ENCODE measurements around the gene ARFGEF3. TPM values are rescaled to one million over a fixed set of nuclear protein-coding genes. Genes with fewer than 3 reads are reported as not detected.

Gene ARFGEF3
- total RNA-seq, 1 experiment from 2014 or later: 5.2 TPM

DNA sequence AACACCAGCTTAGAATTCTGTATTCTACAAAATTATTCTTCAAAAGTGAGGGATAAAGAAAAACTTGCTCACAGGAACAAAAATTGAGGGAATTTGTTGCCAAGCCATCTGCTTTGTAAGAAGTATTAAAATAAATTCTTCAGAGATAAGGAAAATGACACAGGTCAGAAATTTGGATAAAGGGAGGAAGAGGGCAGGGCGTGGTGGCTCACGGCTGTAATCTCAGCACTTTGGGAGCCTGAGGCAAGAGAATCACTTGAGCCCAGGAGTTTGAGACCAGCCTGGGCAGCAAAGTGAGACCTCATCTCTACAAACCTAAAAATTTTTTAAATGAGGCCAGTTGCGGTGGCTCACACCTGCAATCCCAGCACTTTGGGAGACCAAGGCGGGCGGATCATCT, 227.8 kb downstream of the ARFGEF3 start:
- ChIA-PET POLR2A (no interaction called here), CTCF (no interaction called here)
- Histone ChIP-seq H3K27me3 (replicated peaks; ENCODE audit: control insufficient read depth, insufficient read depth, low read length) (no peaks in the 10 kb centered on the region), H3K36me3 (ENCODE audit: control insufficient read depth, insufficient read depth, low read length) (no peaks in the 10 kb centered on the region), H3K9me3 (no peaks in the 10 kb centered on the region), H3K4me3 (ENCODE audit: low read depth, low read length) (no peak overlapping the region), H3K4me1 (peaks cover 25% of the 10 kb centered on the region; the same call in 1 of the 2 replicates)
- no peak overlapping the region for H3K27ac Mint-ChIP-seq (ENCODE audit: unreplicated experiment)
- H3K4me1 Mint-ChIP-seq (ENCODE audit: low read depth, unreplicated experiment): peaks cover 21% of the 10 kb centered on the region
- intact Hi-C loops (cut with micrococcal nuclease; ENCODE audit: unreplicated experiment): no loop called here
- TF ChIP-seq, protein P1, sequence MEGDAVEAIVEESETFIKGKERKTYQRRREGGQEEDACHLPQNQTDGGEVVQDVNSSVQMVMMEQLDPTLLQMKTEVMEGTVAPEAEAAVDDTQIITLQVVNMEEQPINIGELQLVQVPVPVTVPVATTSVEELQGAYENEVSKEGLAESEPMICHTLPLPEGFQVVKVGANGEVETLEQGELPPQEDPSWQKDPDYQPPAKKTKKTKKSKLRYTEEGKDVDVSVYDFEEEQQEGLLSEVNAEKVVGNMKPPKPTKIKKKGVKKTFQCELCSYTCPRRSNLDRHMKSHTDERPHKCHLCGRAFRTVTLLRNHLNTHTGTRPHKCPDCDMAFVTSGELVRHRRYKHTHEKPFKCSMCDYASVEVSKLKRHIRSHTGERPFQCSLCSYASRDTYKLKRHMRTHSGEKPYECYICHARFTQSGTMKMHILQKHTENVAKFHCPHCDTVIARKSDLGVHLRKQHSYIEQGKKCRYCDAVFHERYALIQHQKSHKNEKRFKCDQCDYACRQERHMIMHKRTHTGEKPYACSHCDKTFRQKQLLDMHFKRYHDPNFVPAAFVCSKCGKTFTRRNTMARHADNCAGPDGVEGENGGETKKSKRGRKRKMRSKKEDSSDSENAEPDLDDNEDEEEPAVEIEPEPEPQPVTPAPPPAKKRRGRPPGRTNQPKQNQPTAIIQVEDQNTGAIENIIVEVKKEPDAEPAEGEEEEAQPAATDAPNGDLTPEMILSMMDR (IDR thresholded peaks at IDR 0.05; ENCODE audit: insufficient read depth in 1 of 2, low read depth in 1 of 2, low read length in 1 of 2, severe bottlenecking in 1 of 2, unreplicated experiment in 1 of 2): no peak
- BruUV-seq (replicated peaks): no TSS peak
- no peaks in the 10 kb centered on the region for H3K9me3 Mint-ChIP-seq (ENCODE audit: unreplicated experiment)
- no peak overlapping the region for H3K4me3 Mint-ChIP-seq (ENCODE audit: unreplicated experiment)
- no peak for DNase-seq
- no peaks in the 10 kb centered on the region for H3K36me3 Mint-ChIP-seq (ENCODE audit: insufficient read depth, unreplicated experiment)
- no peaks in the 10 kb centered on the region for H3K27me3 Mint-ChIP-seq (ENCODE audit: insufficient read depth, unreplicated experiment)

Other genes with a start within 250 kb of the ARFGEF3 start
- gene PERP, start 54.5 kb upstream of the ARFGEF3 start, total RNA-seq (2022): 141 and 152 TPM in 2 replicates
- not detected in 2 replicates for gene PBOV1, start 56.6 kb downstream of the ARFGEF3 start, total RNA-seq (2022)
- not detected in 2 replicates for gene SMIM28, start 216.0 kb downstream of the ARFGEF3 start, total RNA-seq (2022)
- gene HEBP2, start 242.3 kb downstream of the ARFGEF3 start, total RNA-seq (2022): 64.3 and 73.1 TPM in 2 replicates